GM23248 (cell line): ENCODE results near the gene ADAMTSL1.

Experiments used
- EZH2 ChIP-seq: fragments of 200-600 bp; sonication (generic); IDR thresholded peaks from 2 replicates; pipeline ENCODE4 v1.6.1; 2018; ENCODE audit warnings: antibody characterized with exemption, mild to moderate bottlenecking; ENCODE audit not compliant: insufficient read depth, poor library complexity, severe bottlenecking
- EZH2phosphoT487 ChIP-seq: fragments of 200-600 bp; sonication (generic); IDR thresholded peaks from 2 replicates; pipeline ENCODE4 v1.6.1; 2018; ENCODE audit warnings: antibody characterized with exemption, moderate library complexity, mild to moderate bottlenecking, low read depth; ENCODE audit not compliant: insufficient read depth

GRCh38 chr9:18496256-18497000, 22.5 kb downstream of the ADAMTSL1 start:
- TF ChIP-seq EZH2phosphoT487 (no peak), EZH2 (no peak)
